Uterus (tissue), 2 donors: ENCODE data around the gene IGSF11.

Experiments used
- POLR2A ChIP-seq, 2 donors: fragments of 450-650 bp; IDR thresholded peaks; one replicate each; pipeline ENCODE4 v1.6.1; 2016; ENCODE audit warnings: antibody characterized with exemption in 2 of 2, mild to moderate bottlenecking in 1 of 2, moderate library complexity in 1 of 2
- TF ChIP-seq, protein P1 (sequence below), 4 experiments: fragments of 200-600 bp in 2 of 4; fragments of 450-650 bp in 2 of 4; sonication (generic) in 2 of 4; IDR thresholded peaks; one replicate each; pipeline ENCODE4 v1.5.1; 2016 to 2019; ENCODE audit warnings: antibody characterized with exemption in 4 of 4, mild to moderate bottlenecking in 2 of 4, moderate library complexity in 1 of 4

DNA sequence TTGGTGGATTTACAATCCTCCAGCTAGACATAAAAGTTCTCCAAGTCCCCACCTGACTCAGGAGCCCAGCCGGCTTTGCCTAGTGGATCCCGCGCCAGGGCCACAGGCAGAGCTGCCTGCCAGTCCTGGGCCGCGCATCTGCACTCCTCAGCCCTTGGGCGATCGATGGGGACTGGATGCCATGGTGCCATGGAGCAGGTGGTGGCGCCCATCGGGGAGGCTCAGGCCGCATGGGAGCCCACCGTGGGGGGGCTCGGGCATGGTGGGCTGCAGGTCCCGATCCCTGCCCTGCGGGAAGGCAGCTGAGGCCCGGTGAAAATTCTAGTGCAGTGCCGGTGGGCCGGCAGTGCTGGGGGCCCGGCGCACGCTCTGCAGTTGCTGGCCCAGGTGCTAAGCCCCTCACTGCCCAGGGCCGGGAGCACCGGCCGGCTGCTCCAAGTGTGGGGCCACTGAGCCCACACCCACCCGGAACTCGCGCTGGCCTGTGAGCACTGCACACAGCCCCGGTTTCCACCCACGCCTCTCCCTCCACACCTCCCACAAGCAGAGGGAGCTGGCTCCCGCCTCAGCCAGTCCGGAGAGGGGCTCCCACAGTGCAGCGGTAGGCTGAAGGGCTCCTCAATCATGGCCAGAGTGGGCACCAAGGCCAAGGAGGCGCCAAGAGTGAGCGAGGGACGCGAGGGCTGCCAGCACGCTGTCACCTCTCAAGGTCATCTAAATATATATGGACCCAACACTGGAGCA is 38.8 kb upstream of the IGSF11 start:
- no peak for TF ChIP-seq POLR2A (IDR thresholded peaks at IDR 0.05)
- TF ChIP-seq, protein P1, sequence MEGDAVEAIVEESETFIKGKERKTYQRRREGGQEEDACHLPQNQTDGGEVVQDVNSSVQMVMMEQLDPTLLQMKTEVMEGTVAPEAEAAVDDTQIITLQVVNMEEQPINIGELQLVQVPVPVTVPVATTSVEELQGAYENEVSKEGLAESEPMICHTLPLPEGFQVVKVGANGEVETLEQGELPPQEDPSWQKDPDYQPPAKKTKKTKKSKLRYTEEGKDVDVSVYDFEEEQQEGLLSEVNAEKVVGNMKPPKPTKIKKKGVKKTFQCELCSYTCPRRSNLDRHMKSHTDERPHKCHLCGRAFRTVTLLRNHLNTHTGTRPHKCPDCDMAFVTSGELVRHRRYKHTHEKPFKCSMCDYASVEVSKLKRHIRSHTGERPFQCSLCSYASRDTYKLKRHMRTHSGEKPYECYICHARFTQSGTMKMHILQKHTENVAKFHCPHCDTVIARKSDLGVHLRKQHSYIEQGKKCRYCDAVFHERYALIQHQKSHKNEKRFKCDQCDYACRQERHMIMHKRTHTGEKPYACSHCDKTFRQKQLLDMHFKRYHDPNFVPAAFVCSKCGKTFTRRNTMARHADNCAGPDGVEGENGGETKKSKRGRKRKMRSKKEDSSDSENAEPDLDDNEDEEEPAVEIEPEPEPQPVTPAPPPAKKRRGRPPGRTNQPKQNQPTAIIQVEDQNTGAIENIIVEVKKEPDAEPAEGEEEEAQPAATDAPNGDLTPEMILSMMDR (IDR thresholded peaks at IDR 0.05), result no peak
